Left renal pelvis (tissue), 4 donors: ENCODE results near the gene CBLB. TPM values are rescaled to one million over a fixed set of nuclear protein-coding genes. Genes with fewer than 3 reads are reported as not detected.

Experiments
- DNase-seq, 4 donors: peaks; one replicate each; pipeline ENCODE4 v3.0.0-alpha.2; 2013; ENCODE audit warnings: low read depth in 4 of 4, low spot score in 3 of 4
- polyA plus RNA-seq, 4 donors: library from polyadenylated mRNA; unstranded; fragments of 120-200 nt; gene quantifications; one replicate each; pipeline ENCODE4 v1.2.1, GENCODE V29; 2013; ENCODE audit not compliant: insufficient read length in 4 of 4

CBLB gene
- 10 to 100 TPM; 40.2 to 53.7 (median 49.5) TPM for polyA plus RNA-seq

- DNase-seq = peak; percentile 88 to 96 (median 92)
Measured at GRCh38 chr3:105868742-105869530, at the start of gene CBLB. CBLB (minus strand) TSS chr3:105869012; CDS start chr3:105867577, 1,435 bp downstream.

- no peak for DNase-seq
Measured at GRCh38 chr3:105916767-105917166, 48.0 kb upstream of the CBLB start.

GRCh38 chr3:105915524-105915923, 46.7 kb upstream of the CBLB start:
- DNase-seq = no peak

GRCh38 chr3:105913616-105914015, 44.8 kb upstream of the CBLB start:
- no peak for DNase-seq

GRCh38 chr3:105912891-105913290, 44.1 kb upstream of the CBLB start:
- DNase-seq = no peak

- no peak for DNase-seq
Measured at GRCh38 chr3:105911496-105911895, 42.7 kb upstream of the CBLB start.

GRCh38 chr3:105907777-105908176, 39.0 kb upstream of the CBLB start:
- no peak for DNase-seq

- no peak for DNase-seq
Measured at GRCh38 chr3:105906836-105907235, 38.0 kb upstream of the CBLB start.

- DNase-seq = no peak
Measured at GRCh38 chr3:105906345-105906744, 37.5 kb upstream of the CBLB start.

GRCh38 chr3:105905328-105905727, 36.5 kb upstream of the CBLB start:
- DNase-seq = no peak

- DNase-seq = no peak
Measured at GRCh38 chr3:105904678-105905284, 36.0 kb upstream of the CBLB start.

- DNase-seq = no peak
Measured at GRCh38 chr3:105904251-105904650, 35.4 kb upstream of the CBLB start.

- DNase-seq = no peak
Measured at GRCh38 chr3:105899516-105899915, 30.7 kb upstream of the CBLB start.

- no peak for DNase-seq
Measured at GRCh38 chr3:105891101-105891500, 22.3 kb upstream of the CBLB start.

GRCh38 chr3:105888621-105889579, 20.1 kb upstream of the CBLB start:
- DNase-seq = no peak

- DNase-seq = no peak
Measured at GRCh38 chr3:105885256-105885655, 16.4 kb upstream of the CBLB start.

- no peak for DNase-seq
Measured at GRCh38 chr3:105883798-105884377, 15.1 kb upstream of the CBLB start.

- DNase-seq = no peak
Measured at GRCh38 chr3:105880681-105881290, 12.0 kb upstream of the CBLB start.

GRCh38 chr3:105878061-105878460, 9.2 kb upstream of the CBLB start:
- no peak for DNase-seq

- DNase-seq = no peak
Measured at GRCh38 chr3:105877336-105877910, 8.6 kb upstream of the CBLB start.
